CD1c-positive myeloid dendritic cell (primary cell): ENCODE results near the gene INS.

ENCODE experiments used
- DNase-seq: peaks from one replicate; pipeline ENCODE4 v3.0.0-alpha.2; 2016; ENCODE audit errors: extremely low spot score

The INS gene

DNA sequence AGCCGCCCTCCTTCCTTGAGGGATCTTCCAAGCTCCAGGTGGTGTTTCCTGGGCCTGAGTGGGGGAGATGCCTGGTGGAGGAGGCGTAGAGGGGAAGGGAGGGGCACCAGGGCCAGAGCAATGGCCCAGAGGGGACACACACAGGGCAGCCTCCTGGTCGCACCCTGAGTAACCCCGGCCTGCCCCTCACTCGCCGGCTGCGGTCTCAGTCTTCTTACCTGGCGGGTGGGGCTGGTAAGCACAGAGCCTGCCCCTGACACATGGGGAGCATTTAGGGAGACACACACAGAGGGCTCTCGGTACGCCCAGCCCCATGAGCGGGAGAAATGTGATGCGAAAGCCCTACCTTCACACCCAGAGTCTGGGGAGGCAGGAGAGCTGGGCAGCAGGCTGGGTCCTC, 45.7 kb downstream of the INS start:
- DNase-seq, result no peak

GRCh38 chr11:2114430-2115241, 46.4 kb downstream of the INS start:
- no peak for DNase-seq

DNA sequence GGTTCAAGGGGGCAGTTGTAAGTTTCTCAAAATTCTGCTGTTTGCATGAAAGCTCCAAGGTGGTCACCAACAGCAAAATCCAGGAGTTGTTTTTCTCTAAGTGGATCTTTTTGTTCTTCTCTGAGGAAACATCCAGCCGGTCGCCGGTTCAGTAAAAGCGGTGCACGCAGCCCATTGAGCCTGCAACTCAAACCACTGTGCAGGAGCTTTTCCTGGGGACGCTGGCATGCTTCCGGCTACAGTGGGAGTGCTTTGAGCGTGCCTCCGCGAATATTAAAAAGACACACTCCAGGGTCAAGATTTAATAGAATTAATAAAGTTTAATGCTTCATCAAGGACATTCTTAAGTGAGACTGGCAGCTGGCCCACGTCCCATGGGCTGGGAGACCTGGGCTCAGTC, 47.2 kb downstream of the INS start:
- DNase-seq, result no peak

- DNase-seq, result no peak
Observed at GRCh38 chr11:2110521-2110920, 50.5 kb downstream of the INS start.
